Gastroesophageal sphincter (tissue), 4 donors: Measurements from ENCODE around the gene CFAP97. TPM values are rescaled to one million over a fixed set of nuclear protein-coding genes. Genes with fewer than 3 reads are reported as not detected.
"Not testable (repeated sequence)": the region's sequence is repeated elsewhere in the genome, so short reads cannot be mapped to it uniquely, and the experiment has no call there.

Source experiments
- ATAC-seq: fragments of 150-250 bp; one replicate; pipeline ENCODE4 v1.9.1; 2016; ENCODE audit warnings: mild to moderate bottlenecking, moderate library complexity
- H3K27ac ChIP-seq, 4 donors: fragments of 200-600 bp; sonication (generic) in 3 of 4; 1 replicate in 3 of 4; 2 replicates in 1 of 4; pipeline ENCODE4 v1.5.1; 2016 to 2019
- H3K27me3 ChIP-seq: fragments of 200-600 bp; sonication (generic); one replicate; pipeline ENCODE4 v1.5.1; 2019
- H3K36me3 ChIP-seq, 2 donors: fragments of 200-600 bp; sonication (generic); one replicate each; pipeline ENCODE4 v1.5.1; 2019; ENCODE audit warnings: control low read depth in 1 of 2
- H3K4me1 ChIP-seq, 3 donors: fragments of 200-600 bp; sonication (generic); 1 replicate in 2 of 3; 2 replicates in 1 of 3; pipeline ENCODE4 v1.5.1; 2016 to 2019; ENCODE audit warnings: control low read depth in 2 of 3
- H3K4me3 ChIP-seq, 2 donors: fragments of 200-600 bp; sonication (generic); one replicate each; pipeline ENCODE4 v1.5.1; 2019; ENCODE audit warnings: mild to moderate bottlenecking in 1 of 2, moderate library complexity in 1 of 2
- H3K9me3 ChIP-seq, 3 donors: fragments of 200-600 bp; sonication (generic); one replicate each; pipeline ENCODE4 v1.5.1; 2017 to 2019; ENCODE audit warnings: control low read depth in 2 of 3
- CTCF ChIP-seq, 4 experiments: fragments of 200-600 bp in 2 of 4; fragments of 450-650 bp in 2 of 4; sonication (generic) in 1 of 4; IDR thresholded peaks; one replicate each; pipeline ENCODE4 v1.5.1; 2017 to 2019; ENCODE audit warnings: antibody characterized with exemption in 4 of 4, mild to moderate bottlenecking in 2 of 4, moderate library complexity in 2 of 4
- EP300 ChIP-seq: sonication (generic); formaldehyde crosslinking; IDR thresholded peaks from one replicate; pipeline ENCODE4 v1.6.1; 2017; ENCODE audit warnings: antibody characterized with exemption, mild to moderate bottlenecking
- POLR2A ChIP-seq, 2 donors: fragments of 450-650 bp; IDR thresholded peaks; one replicate each; pipeline ENCODE4 v1.6.1; 2017; ENCODE audit warnings: antibody characterized with exemption in 2 of 2, mild to moderate bottlenecking in 2 of 2, moderate library complexity in 1 of 2
- POLR2AphosphoS5 ChIP-seq: sonication (generic); formaldehyde crosslinking; IDR thresholded peaks from one replicate; pipeline ENCODE4 v1.6.1; 2017; ENCODE audit warnings: antibody characterized with exemption
- WGBS, 2 donors: methylation state at CpG; one replicate each; pipeline ENCODE4 v1.1.5; 2018; ENCODE audit warnings: low coverage in 1 of 2; 5-methylcytosine and 5-hydroxymethylcytosine counted together
- total RNA-seq, 4 donors: library from RNA; depleted of rRNA; stranded (reverse); fragments of >200 nt; gene quantifications; one replicate each; pipeline ENCODE4 v1.1.0, GENCODE V29; 2016

Gene CFAP97
- total RNA-seq, 4 donors from 2014 or later = 36.5 to 47.9 (median 42.8) TPM

GRCh38 chr4:185244763-185245162, 41.0 kb upstream of the CFAP97 start:
- WGBS, 2 donors = 49 to 55% methylated on average over 4 of the region's 4 CpGs
- H3K27ac ChIP-seq = no peak overlapping the region
- no peak for ATAC-seq

GRCh38 chr4:185243879-185244278, 40.1 kb upstream of the CFAP97 start:
- H3K36me3 ChIP-seq = no peaks in the 10 kb centered on the region
- H3K4me1 ChIP-seq = peaks cover 0 to 14% (median 4%) of the 10 kb centered on the region in 3 donors
- 97 to 100% methylated on average over 4 of the region's 4 CpGs for WGBS, 2 donors
- no peaks in the 10 kb centered on the region for H3K27me3 ChIP-seq
- peaks cover 0 to under 1% (median 0%) of the 10 kb centered on the region in 3 donors for H3K9me3 ChIP-seq
- ATAC-seq = no peak
- TF ChIP-seq POLR2A (IDR thresholded peaks at IDR 0.05) (no peak), CTCF (IDR thresholded peaks at IDR 0.05) (no peak), EP300 (no peak), POLR2AphosphoS5 (no peak)
- no peak overlapping the region for H3K4me3 ChIP-seq
- no peak overlapping the region for H3K27ac ChIP-seq

More at GRCh38 chr4:185244763-185245162, 41.0 kb upstream of the CFAP97 start:
- TF ChIP-seq POLR2A (IDR thresholded peaks at IDR 0.05) = no peak
- TF ChIP-seq CTCF (IDR thresholded peaks at IDR 0.05) = no peak
- no peak for TF ChIP-seq POLR2AphosphoS5
- TF ChIP-seq EP300 = no peak
- Histone ChIP-seq H3K36me3 (no peaks in the 10 kb centered on the region), H3K4me3 (no peak overlapping the region), H3K9me3 (no peaks in the 10 kb centered on the region), H3K4me1 (peaks cover 0 to 14% (median 4%) of the 10 kb centered on the region in 3 donors), H3K27me3 (no peaks in the 10 kb centered on the region)

- no peak for ATAC-seq
- no peaks in the 10 kb centered on the region for H3K27me3 ChIP-seq
- TF ChIP-seq EP300 (no peak), POLR2AphosphoS5 (no peak), CTCF (IDR thresholded peaks at IDR 0.05) (no peak), POLR2A (IDR thresholded peaks at IDR 0.05) (no peak)
- H3K4me3 ChIP-seq = no peak overlapping the region
- WGBS, 2 donors = 43 to 82% methylated on average over 2 to 6 of the region's 6 CpGs
- H3K9me3 ChIP-seq = peaks cover 0 to 6% (median 0%) of the 10 kb centered on the region in 3 donors
- no peaks in the 10 kb centered on the region for H3K36me3 ChIP-seq
- H3K27ac ChIP-seq = no peak overlapping the region
- peaks cover 0 to 14% (median 4%) of the 10 kb centered on the region in 3 donors for H3K4me1 ChIP-seq
Observed at GRCh38 chr4:185242749-185243533, 39.1 kb upstream of the CFAP97 start.

- WGBS, 2 donors = no CpG with 5 or more reads among the region's 32 CpGs
- H3K9me3 ChIP-seq, H3K36me3 ChIP-seq, H3K27ac ChIP-seq, H3K27me3 ChIP-seq, H3K4me3 ChIP-seq, ATAC-seq: not testable (repeated sequence)
- H3K4me1 ChIP-seq = peaks cover 0 to 15% (median 6%) of the 10 kb centered on the region in 3 donors
Observed at GRCh38 chr4:185240486-185240885, 36.7 kb upstream of the CFAP97 start.

- no peaks in the 10 kb centered on the region for H3K27me3 ChIP-seq
- no peak for TF ChIP-seq CTCF (IDR thresholded peaks at IDR 0.05)
- no peak for TF ChIP-seq POLR2A (IDR thresholded peaks at IDR 0.05)
- no peak for TF ChIP-seq POLR2AphosphoS5
- TF ChIP-seq EP300 = no peak
- no peak for ATAC-seq
- no peaks in the 10 kb centered on the region for H3K36me3 ChIP-seq
- no peak overlapping the region for H3K4me3 ChIP-seq
- peaks cover 0 to 6% (median 0%) of the 10 kb centered on the region in 3 donors for H3K9me3 ChIP-seq
- peaks cover 0 to 14% (median 6%) of the 10 kb centered on the region in 3 donors for H3K4me1 ChIP-seq
- WGBS, 2 donors = 60 to 89% methylated on average over 1 to 3 of the region's 4 CpGs
- H3K27ac ChIP-seq = no peak overlapping the region
Observed at GRCh38 chr4:185238750-185239149, 35.0 kb upstream of the CFAP97 start.
